Activated CD4-positive, alpha-beta T cell treated with anti-CD3 and anti-CD28 coated beads for 48 hours (primary cell): ENCODE data around the gene CNOT8.

Experiments used
- DNase-seq: peaks from one replicate; pipeline ENCODE4 v3.0.0-alpha.2; 2020

Gene CNOT8

GRCh38 chr5:154836225-154836624, 22.2 kb upstream of the CNOT8 start:
- DNase-seq = no peak

- no peak for DNase-seq
Observed at GRCh38 chr5:154837009-154837901, 21.2 kb upstream of the CNOT8 start.

GRCh38 chr5:154840435-154841272, 17.8 kb upstream of the CNOT8 start:
- DNase-seq = no peak

- no peak for DNase-seq
Observed at GRCh38 chr5:154841273-154841661, 17.2 kb upstream of the CNOT8 start.

DNA sequence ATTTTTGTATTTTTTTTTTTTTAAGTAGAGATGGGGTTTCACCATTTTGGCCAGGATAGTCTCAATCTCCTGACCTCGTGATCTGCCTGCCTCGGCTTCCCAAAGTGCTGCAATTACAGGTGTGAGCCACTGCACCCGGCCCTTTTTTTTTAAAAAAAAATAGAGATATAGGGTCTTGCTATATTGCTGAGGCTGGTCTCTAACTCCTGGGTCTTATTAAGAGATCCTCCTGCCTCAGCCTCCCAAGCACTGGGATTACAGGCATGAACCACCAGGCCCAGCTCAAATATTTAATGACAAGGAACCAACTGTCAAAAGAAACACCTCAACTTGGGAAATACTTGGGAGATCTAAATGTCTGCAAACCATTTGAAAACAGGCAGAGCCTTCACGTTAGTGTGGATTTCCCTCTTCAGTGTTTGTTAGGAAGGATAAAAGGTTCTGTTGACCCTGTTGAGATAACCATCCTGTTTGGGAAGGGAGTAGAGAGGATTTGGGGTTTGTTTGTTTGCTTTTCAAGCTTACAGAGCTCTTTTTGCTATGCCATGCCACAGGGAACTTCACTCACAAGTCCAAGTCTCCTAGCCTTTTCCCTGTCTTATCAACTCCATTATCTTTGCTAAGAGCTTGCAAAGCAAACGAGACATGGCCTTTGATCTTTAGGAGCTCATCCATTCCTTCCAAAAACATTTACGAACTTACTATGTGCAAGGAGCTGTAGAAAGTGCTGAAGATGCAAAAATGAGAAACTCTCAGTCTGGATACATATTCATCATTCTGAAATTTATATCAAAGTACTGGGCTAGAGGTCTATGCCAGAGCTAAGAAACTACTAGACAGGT, 15.5 kb upstream of the CNOT8 start:
- DNase-seq = no peak

- no peak for DNase-seq
Observed at GRCh38 chr5:154844809-154845208, 13.6 kb upstream of the CNOT8 start.

- no peak for DNase-seq
Observed at GRCh38 chr5:154849264-154849785, 9.1 kb upstream of the CNOT8 start.

DNA sequence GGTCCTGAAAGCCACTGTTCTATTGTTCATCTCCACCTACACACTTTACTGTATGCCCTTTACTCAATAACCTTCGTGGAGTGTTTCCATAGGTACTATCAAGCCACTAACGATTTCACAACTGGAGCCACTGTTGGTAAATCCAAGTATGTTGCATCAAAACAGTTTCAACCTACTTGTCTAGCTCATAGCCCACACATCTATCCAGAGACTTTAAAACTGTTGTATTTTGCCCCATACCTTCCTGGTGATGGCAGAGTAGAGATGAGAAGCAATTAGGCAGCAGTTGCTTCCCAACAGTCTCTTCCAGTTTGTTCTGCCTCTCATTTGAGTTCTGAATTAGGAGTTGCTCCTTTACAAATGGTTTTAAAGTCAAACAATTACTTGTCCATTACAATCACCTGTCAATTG, 8.6 kb upstream of the CNOT8 start:
- DNase-seq = no peak

- no peak for DNase-seq
Observed at GRCh38 chr5:154850255-154851062, 8.0 kb upstream of the CNOT8 start, which contains the start of gene FAXDC2. Gene FAXDC2, minus strand, starts transcription at chr5:154850603. Its CDS starts 12,425 bp downstream, at chr5:154838178.

GRCh38 chr5:154851351-154851750, 7.1 kb upstream of the CNOT8 start:
- no peak for DNase-seq

- DNase-seq = peak; percentile 89
Observed at GRCh38 chr5:154857530-154858296, 714 bp upstream of the CNOT8 start.

DNA sequence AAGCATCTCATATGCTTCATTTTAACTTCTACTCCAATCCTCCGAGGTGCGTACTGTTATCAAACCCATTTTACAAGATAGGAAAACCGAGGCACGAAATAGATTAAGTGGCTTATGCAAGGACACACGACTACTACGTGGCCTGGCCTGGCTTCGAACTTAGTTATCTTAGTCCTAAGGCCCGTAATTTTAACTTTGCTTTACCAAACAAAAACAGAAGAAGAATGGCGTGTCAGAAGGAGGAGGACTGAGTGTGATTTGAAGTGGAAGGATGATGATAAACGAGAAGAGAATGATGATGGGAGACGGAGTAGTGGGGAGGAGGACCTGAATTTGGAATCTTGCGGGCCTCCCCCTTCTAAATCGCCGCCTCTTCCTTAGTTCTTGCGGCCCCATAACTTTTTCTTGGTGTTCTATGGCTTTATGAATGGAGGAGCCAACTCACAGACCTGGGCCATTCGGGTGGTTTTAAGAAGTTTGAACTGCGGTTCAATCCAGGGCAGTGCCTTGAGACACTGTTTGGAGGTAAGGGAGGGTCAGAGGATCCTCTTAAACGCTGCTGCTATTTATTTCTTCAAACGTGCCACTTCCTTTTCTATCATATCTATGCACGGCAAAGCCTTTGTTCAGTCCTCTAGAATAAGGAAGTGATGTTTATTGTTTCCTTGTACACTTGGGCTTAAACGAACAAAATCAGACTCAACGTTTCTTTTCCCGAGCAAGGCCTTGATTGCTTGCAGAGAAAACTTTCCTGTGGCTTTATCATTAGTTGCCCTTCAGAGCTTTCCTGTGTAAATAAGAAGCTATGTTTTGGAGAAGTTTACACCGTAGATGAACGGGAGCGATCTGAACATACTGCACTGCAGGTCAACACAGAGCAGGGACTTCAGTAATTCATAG, 795 bp downstream of the CNOT8 start:
- no peak for DNase-seq

DNA sequence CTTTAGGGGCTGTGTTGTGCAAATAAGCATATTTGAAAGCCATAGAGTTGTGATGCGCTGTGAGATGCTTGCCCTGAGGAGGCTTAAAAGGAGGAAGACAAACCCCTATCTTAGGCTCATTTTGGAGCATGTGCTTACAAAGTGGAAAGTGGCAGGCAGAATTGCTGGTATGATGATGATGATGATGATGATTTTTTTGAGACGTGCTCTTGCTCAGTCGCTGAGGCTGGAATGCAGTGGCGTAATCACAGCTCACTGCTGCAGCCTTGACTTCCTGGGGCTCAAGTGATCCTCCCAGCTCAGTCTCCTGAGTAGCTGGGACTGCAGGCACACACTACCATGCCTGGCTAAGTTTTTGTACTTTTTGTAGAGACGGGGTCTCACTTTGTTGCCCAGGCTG, 1.7 kb downstream of the CNOT8 start:
- peak; percentile 33 for DNase-seq

DNA sequence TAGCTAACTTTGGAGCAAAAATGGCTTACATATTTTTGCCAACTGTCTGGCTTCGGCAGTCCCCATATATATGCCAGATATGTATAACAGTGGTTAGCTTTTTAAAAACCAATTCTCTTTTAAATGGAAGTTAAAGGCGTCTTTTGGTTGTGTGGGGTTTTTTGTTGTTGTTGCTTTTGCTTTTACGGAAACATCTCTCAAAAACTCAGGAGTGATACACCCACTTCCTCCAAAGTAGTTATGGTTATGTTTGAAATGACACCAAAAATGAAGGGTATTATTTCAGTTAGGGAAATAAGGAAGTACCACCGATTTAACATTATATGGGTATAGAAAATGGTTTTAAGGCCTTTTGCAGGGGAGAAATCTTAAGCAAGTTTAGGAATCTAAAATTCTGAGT, 2.3 kb downstream of the CNOT8 start:
- no peak for DNase-seq

DNA sequence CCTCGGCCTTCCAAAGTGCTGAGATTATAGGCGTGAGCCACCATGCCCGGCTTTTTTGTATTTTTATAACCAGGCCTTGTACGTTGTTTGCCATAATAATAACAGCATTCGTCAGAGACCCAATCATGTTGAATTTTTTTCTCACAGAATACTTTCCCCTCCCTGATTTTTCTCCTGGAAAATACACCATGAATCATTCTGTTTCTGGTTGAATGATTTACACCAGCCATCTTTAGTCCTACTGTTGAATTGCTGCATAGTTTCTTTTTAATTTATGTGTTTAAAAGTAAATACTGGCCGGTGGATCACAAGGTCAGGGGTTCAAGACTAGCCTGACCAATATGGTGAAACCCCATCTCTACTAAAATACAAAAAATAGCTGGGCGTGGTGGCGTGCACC, 3.5 kb downstream of the CNOT8 start:
- no peak for DNase-seq

DNA sequence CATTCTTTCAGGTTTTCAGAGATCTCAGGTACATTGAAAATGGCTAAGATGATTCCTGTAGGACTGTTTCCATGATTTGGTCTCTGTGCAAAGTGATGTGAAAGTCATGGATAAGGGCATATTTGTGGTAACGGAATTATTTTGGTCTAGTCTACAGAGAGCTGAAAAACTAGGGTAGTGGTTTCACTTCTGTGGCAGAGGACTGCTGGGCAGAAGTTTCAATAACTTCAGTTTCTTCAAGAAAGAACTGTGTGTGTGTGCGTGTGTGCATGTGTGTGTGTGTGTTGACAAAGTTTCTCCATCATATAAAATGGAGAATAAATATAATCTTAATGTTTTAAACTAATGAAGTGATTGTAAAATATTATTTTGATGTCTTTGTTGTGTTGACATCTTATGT, 4.3 kb downstream of the CNOT8 start:
- no peak for DNase-seq

DNA sequence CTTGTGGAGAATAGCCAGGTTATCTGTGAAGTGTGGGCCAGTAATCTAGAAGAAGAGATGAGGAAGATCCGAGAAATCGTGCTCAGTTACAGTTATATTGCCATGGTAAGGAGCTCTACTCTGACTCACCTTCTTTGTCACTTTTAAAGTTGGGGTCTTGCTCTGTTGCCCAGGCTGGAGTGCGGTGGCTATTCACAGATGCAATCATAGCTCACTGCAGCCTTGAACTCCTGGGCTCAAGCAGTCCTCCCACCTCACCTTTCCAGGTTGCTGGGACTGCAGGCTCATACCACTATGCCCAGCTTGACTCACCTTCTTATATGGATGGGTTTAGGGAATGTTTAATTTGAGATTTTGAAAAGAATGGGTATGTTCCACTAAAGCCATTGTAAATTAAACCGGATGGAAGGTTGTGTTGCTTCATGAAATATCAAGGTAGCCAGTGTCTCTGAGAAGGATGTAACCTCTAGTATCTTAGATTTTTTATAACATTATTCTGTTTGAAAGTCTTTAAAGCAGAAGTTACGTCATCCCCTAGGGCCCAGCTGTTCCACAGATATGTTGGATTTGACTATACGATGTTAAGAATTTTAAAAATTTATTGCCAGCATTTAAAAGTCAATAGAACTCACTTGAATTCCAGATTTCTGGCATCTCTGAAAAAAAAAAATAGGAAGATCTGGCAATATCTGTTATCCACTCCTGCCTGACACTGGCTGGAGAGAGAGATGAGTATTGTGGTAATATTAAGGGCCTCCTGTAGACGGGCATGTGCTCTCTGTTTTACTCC, 5.1 kb downstream of the CNOT8 start:
- DNase-seq = no peak

DNA sequence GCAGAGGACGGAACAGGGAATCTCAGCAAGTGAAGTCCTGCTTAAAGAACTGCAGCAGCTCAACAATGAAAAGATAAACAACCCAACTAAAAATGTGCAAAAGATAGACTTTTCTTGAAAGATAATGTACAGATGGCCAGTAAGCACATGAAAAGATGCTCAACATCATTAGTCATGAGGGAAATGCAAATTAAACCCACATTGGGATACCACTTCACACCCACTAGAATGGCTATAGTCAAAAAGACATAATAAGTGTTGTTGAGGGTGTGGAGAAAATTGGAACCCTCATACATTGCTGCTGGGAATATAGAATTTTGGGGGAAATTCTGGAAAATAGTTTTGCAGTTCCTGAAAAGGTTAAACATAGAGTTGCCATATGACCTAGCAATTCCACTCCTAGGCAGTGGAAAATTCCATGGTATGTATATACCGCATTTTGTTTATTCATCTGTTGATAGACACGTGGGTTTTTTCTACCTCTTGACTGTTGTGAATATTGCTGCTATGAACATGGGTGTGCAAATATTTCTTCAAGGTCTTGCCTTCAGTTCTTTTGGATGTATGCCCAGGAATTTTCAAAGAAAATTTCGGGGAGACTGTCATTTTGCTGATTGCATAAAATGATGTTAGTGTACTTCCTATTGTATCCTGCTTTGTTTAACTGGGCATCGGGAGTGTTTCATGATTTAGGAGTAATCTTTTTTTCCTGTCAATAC, 7.2 kb downstream of the CNOT8 start:
- no peak for DNase-seq
